ENCODE results near the gene MYL1. TPM values are rescaled to one million over a fixed set of nuclear protein-coding genes. Genes with fewer than 3 reads are reported as not detected.

The MYL1 gene
- total RNA-seq, 1 donor from 2014 or later, result not detected

Other genes starting within 250 kb of the MYL1 start
- 13.0 TPM for gene KANSL1L, start 143.8 kb downstream of the MYL1 start, total RNA-seq (ENCODE audit: unreplicated experiment)
- gene ACADL, start 89.7 kb downstream of the MYL1 start, total RNA-seq (ENCODE audit: unreplicated experiment), result not detected
- gene LANCL1, start 161.6 kb upstream of the MYL1 start, total RNA-seq (ENCODE audit: unreplicated experiment), result 38.7 TPM
- 31.5 TPM for gene CPS1, start 241.4 kb upstream of the MYL1 start, total RNA-seq (ENCODE audit: unreplicated experiment)